Duodenal mucosa (tissue), 2 donors: ENCODE results near the gene TEP1.

ENCODE experiments used
- H3K27ac ChIP-seq: one replicate; pipeline ENCODE4 v1.7.0; 2013; ENCODE audit warnings: low read depth, low read length
- H3K27me3 ChIP-seq, 2 donors: one replicate each; pipeline ENCODE4 v1.7.0; 2013; ENCODE audit warnings: low read length in 2 of 2, control low read depth in 1 of 2; ENCODE audit not compliant: insufficient read depth in 2 of 2, control insufficient read depth in 1 of 2
- H3K36me3 ChIP-seq, 2 donors: one replicate each; pipeline ENCODE4 v1.7.0; 2013; ENCODE audit warnings: low read length in 2 of 2, control low read depth in 1 of 2; ENCODE audit not compliant: insufficient read depth in 2 of 2, control insufficient read depth in 1 of 2
- H3K4me1 ChIP-seq, 2 donors: one replicate each; pipeline ENCODE4 v1.7.0; 2013; ENCODE audit warnings: low read length in 2 of 2, control low read depth in 1 of 2; ENCODE audit not compliant: insufficient read depth in 2 of 2, control insufficient read depth in 1 of 2
- H3K4me3 ChIP-seq, 2 donors: one replicate each; pipeline ENCODE4 v1.7.0; 2013; ENCODE audit warnings: low read length in 2 of 2, low read depth in 1 of 2
- H3K9ac ChIP-seq, 2 donors: one replicate each; pipeline ENCODE4 v1.7.0; 2013; ENCODE audit warnings: low read length in 2 of 2, low read depth in 1 of 2
- H3K9me3 ChIP-seq, 2 donors: one replicate each; pipeline ENCODE4 v1.7.0; 2013; ENCODE audit warnings: low read length in 2 of 2, control low read depth in 1 of 2; ENCODE audit not compliant: control insufficient read depth in 1 of 2

The TEP1 gene

DNA sequence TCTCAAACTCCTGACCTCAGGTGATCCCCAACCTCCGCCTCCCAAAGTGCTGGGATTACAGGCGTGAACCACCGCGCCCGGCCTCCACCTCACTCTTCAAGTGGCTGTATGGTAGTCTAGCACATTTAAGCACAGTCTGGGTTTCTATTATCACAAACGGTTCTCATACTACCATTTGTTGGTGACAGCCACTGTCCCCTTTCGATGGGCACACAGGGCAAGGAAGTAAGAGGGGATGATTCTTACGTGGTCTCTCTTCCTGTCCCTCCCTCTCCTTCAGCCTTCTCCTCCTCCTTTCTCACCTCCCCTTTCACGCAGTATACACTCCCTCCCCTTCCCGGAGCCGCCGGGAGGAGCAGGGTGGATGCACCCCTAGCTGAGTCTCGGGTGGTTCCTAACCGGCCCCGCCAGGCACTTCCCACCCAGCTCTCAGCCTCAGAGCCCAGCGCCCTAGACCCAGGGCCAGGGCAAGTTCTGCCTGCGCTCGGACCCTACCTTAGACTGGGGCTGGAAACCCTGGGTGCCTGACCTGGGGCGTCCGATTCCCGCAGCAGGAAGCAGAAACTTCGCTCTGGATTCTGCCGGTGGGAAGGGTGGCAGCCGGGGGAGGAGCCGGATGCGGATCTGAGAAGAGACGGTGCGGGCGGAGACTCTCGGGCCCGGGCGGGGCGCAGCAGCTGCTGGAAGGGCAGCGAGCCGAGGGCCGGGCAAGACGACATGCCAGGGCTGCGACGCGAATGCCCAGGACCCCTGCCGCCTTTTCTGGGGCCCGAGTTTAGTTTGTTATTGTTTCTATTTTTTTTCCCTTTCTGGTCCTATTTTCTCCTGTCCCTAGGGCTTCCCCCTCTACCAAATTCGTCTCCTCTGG, at the start of gene TEP1:
TEP1 (minus strand) TSS at position 626 of the 868 bp plus-strand sequence. CDS start 5,062 bp downstream, outside the sequence.
- H3K27me3 ChIP-seq: no peaks in the 10 kb centered on the region
- H3K4me1 ChIP-seq: peaks cover 45 to 48% of the 10 kb centered on the region in 2 donors
- H3K9me3 ChIP-seq: no peaks in the 10 kb centered on the region
- H3K27ac ChIP-seq: peak within 1 kb of the TSS; percentile 96
- H3K36me3 ChIP-seq: peaks cover 3 to 5% of the 10 kb centered on the region in 2 donors
- H3K9ac ChIP-seq: peak within 1 kb of the TSS; percentile 97 to 99
- peak within 1 kb of the TSS; percentile 95 to 98 for H3K4me3 ChIP-seq

DNA sequence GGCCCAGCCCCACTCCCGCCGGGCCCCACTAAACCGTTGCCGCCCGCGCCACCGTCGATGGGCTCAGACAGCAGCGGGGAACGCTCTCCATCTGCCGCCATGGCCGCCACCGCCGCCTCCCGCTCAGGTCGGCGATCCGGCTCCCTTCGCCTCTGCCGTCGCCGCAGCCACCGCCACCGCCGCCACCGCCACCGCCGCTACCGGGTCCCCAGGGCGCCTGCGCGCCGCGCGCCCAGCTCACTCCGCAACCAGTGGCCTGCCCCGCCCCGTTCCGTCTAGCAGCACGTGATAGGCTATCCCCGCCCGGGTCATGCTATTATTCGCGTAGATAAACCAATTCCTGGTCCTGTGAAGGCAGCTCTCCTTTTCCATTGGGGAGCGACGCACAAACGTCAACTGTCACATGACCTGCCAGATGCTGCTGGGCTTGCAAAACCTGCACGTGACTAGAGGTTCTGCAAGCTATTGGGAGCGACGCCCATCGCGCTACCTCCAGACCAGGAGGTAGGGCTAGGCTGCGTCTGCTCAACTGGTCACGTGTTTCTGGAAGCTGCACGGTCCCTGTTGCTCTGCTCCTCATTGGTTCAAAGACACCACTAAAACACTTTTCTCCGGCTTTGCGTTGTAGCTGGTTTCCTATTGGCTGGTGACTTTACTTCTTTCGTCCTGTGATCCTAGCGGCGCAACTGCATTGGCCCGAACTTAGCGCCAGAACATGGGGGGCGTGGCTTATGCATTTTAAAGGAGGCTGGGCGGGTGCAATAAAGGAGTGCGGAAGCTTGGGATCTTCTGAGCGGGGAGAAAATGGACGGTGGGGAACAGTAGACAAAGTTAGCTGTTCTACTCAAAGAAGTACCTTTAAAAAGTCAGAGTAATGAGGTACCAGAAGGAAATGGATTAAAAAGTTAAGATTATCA, 48.2 kb upstream of the TEP1 start, which contains the start of gene PIP4P1:
PIP4P1 (minus strand) TSS at position 210 of the 917 bp plus-strand sequence; CDS start at position 101, 109 bp downstream.
- H3K9ac ChIP-seq: peak within 1 kb of the TSS; percentile 92 to 96
- no peaks in the 10 kb centered on the region for H3K27me3 ChIP-seq
- H3K36me3 ChIP-seq: peaks cover 30 to 31% of the 10 kb centered on the region in 2 donors
- H3K9me3 ChIP-seq: no peaks in the 10 kb centered on the region
- peak within 1 kb of the TSS; percentile 95 for H3K27ac ChIP-seq
- H3K4me3 ChIP-seq: peak within 1 kb of the TSS; percentile 92 to 97
- H3K4me1 ChIP-seq: peaks cover 33 to 44% of the 10 kb centered on the region in 2 donors

DNA sequence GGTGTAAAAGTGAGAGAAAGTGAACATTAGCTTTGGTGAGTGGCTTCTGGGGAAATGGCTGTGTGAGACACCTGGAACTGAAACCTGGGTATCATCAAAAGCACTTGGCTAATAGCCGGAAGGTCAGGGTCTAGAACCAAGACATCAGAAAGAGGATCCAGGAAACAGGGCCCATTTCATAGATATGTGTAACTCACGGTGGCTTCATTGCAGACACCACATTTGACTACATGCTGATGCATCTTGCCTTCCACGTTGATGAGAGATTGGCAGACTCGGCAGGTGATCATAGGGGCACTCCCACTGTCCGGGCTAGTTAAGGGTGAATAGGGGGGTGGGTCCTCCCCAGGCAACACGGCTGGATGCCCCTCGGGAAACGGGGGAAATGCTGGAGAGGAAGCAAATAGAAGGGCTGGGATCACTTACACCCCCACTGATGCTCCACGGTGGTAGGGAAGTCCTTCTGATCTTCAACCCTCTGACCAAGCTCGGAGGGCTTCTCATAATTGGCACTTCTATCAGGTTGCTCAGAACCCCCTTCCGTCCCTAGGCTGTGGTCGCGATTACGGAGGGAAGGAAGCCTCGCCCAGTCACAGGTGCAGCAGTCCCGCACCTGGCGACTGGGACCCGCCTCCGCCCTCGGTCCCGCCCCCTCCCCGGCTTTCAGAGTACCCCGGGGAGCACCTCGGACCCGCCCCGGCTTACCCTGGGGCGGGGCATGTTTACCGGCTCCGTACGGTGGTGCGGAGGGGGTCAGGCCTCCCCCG, 47.3 kb upstream of the TEP1 start:
- Histone ChIP-seq H3K27ac (peak overlapping the region; percentile 95), H3K9ac (peak overlapping the region; percentile 92 to 96), H3K4me1 (peaks cover 42 to 51% of the 10 kb centered on the region in 2 donors), H3K9me3 (no peaks in the 10 kb centered on the region), H3K27me3 (no peaks in the 10 kb centered on the region), H3K4me3 (peak overlapping the region; percentile 92 to 97), H3K36me3 (peaks cover 30 to 32% of the 10 kb centered on the region in 2 donors)

DNA sequence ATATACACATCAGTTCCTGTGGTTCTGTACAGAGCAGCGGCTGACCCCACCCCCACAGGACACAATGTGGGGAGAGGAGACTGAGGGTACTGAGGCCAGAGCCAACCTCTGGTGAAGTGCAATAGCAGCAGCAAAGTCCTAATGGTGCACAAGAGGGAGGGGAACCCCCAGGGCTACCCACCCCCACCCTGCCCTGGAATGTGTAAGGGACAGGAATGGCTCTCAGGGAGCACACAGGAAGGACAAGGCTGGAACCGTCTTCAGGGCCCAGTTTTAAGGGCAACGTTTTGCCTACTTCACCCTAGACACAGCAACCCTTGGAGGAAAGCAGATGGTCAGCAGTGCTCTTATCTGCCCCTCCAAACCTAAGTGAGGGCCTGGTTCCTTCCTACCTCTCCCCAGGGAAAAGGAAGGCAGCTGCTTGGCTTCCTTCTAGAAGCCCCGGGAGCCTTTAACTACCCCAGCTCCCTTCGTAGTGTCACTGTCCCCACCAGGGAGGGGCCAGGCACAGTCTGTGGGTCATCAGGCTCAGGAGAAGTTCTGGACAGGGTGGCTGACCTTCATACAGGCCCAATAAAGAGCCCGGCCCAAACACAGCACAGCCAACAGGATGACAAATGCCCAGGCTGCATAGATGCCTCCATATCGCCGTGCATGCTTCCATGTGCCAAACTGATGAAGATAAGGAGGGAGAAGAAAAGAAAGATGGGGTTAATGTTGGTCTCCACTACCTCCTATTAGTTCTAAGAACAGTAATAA, 44.9 kb upstream of the TEP1 start:
- no peak overlapping the region for H3K9ac ChIP-seq

DNA sequence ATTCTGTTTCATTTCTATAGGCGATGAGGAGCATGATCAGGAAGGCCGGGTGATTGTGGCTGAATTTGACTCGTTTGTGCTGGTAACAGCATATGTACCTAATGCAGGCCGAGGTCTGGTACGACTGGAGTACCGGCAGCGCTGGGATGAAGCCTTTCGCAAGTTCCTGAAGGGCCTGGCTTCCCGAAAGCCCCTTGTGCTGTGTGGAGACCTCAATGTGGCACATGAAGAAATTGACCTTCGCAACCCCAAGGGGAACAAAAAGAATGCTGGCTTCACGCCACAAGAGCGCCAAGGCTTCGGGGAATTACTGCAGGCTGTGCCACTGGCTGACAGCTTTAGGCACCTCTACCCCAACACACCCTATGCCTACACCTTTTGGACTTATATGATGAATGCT, 43.7 kb upstream of the TEP1 start:
- Histone ChIP-seq H3K9ac (peak overlapping the region in 1 of 2 donors; percentile 10), H3K9me3 (no peaks in the 10 kb centered on the region), H3K27me3 (no peaks in the 10 kb centered on the region), H3K36me3 (peaks cover 35 to 36% of the 10 kb centered on the region in 2 donors), H3K4me1 (peaks cover 40 to 43% of the 10 kb centered on the region in 2 donors), H3K27ac (no peak overlapping the region), H3K4me3 (peak overlapping the region in 1 of 2 donors; percentile 0)

More for the DNA sequence above, 44.9 kb upstream of the TEP1 start:
- Histone ChIP-seq H3K4me3 (no peak overlapping the region), H3K4me1 (peaks cover 47 to 50% of the 10 kb centered on the region in 2 donors), H3K9me3 (no peaks in the 10 kb centered on the region), H3K27me3 (no peaks in the 10 kb centered on the region), H3K27ac (no peak overlapping the region), H3K36me3 (peaks cover 30 to 32% of the 10 kb centered on the region in 2 donors)

DNA sequence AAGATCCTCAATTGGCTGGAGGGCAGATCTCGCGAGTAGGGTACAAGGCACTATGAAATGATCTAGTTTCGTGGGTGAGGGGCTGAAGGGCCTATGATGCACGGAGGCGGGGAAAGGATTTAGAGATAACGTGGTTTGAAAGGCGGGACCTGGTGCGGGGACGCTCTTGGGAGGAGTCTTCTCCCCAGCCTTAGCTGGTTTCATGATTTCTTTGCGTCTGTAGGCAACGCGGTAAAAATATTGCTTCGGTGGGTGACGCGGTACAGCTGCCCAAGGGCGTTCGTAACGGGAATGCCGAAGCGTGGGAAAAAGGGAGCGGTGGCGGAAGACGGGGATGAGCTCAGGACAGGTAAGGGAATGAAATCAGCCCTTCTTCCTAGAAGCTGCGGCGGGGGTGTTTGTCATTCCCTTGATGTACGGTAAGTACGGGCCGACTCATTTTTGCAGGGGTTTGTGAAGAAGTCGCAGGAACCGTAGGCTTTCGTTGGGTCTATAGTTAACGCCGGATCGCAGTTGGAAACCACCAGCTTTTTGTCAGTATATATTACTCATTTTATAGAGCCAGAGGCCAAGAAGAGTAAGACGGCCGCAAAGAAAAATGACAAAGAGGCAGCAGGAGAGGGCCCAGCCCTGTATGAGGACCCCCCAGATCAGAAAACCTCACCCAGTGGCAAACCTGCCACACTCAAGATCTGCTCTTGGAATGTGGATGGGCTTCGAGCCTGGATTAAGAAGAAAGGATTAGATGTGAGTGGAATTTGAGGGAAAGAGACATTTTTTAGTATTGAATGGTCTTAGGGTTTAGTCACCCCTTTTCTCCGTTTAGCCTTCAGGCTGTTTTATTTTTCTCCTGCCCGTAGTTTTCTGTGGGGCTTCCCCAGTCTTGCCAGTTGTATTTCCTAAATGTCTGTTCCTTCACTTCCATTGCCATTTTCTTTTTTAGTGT, 42.3 kb upstream of the TEP1 start:
- no peaks in the 10 kb centered on the region for H3K9me3 ChIP-seq
- peak overlapping the region; percentile 95 for H3K27ac ChIP-seq
- peaks cover 39 to 41% of the 10 kb centered on the region in 2 donors for H3K4me1 ChIP-seq
- H3K4me3 ChIP-seq: peak overlapping the region; percentile 85 to 93
- peak overlapping the region; percentile 93 to 94 for H3K9ac ChIP-seq
- no peaks in the 10 kb centered on the region for H3K27me3 ChIP-seq
- H3K36me3 ChIP-seq: peaks cover 39 to 48% of the 10 kb centered on the region in 2 donors

DNA sequence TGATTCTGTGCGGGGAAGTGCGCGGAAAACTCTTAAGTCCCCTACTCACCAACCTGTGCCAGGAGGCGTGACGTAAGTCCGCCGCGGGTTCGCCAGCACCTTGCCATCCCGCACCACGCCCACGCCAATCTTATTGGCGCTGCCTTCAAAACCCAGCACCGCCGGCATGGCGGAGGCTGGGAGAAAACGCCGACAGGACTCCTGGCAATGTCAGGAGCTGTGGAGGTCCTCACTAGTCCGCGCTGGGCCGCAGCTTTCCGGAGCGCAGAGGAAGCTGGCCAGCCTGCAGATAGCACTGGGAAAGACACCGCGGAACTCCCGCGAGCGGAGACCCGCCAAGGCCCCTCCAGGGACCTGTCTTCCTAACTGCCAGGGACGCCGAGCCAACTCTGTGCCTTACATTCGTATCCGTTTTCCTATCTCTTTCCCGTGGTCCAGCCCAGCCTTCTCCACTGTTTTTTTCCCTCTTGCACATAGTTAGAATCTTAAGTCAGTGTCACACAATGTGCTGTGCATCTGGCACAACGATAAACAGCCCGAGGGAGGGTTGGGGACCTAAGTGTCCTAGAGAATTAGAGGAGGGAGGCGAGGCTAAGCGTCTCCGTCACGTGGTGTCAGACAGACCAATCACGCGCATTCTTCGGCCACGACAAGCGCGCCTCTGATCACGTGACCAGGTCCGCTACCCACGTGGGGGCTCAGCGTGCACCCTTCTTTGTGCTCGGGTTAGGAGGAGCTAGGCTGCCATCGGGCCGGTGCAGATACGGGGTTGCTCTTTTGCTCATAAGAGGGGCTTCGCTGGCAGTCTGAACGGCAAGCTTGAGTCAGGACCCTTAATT, 41.4 kb upstream of the TEP1 start, which contains the start of the genes APEX1 and OSGEP:
APEX1 (plus strand) TSS at position 711 of the 839 bp plus-strand sequence. CDS start 420 bp downstream, outside the sequence.
OSGEP (minus strand) TSS at position 297 of the 839 bp plus-strand sequence; CDS start at position 168, 129 bp downstream.
- Histone ChIP-seq H3K9me3 (no peaks in the 10 kb centered on the region), H3K4me3 (peak within 1 kb of the TSS; percentile 85 to 93), H3K9ac (peak within 1 kb of the TSS; percentile 93 to 94), H3K36me3 (peaks cover 38 to 55% of the 10 kb centered on the region in 2 donors), H3K4me1 (peaks cover 30 to 32% of the 10 kb centered on the region in 2 donors), H3K27ac (peak within 1 kb of the TSS; percentile 95), H3K27me3 (no peaks in the 10 kb centered on the region)
